ENCODE results near the gene MYO5A. TPM values are rescaled to one million over a fixed set of nuclear protein-coding genes. Genes with fewer than 3 reads are reported as not detected.

Gene MYO5A
- total RNA-seq, 4 donors from 2014 or later: 10.9 to 151 (median 17.0) TPM

GRCh38 chr15:52520421-52520820 lies 8.3 kb downstream of the MYO5A start:
- H3K4me3 ChIP-seq: no peak overlapping the region
- no peaks in the 10 kb centered on the region for H3K27me3 ChIP-seq
- no peak for DNase-seq
- no peaks in the 10 kb centered on the region for H3K9me3 ChIP-seq
- peaks cover 0 to 12% (median 2%) of the 10 kb centered on the region in 4 donors for H3K4me1 ChIP-seq
- H3K27ac ChIP-seq: no peak overlapping the region
- H3K36me3 ChIP-seq: no peaks in the 10 kb centered on the region
- intact Hi-C loops (cut with DNase I; ENCODE audit: low total_unique reads): no loop called here
- in situ Hi-C loops (cut with MboI; ENCODE audit: low pct_ligation_motif_present in 1 of 4, low pct_unique_long_range_greater_than_20kb in 1 of 4, low sequenced_read_pairs in 3 of 4): no loop called here
- no peak for TF ChIP-seq EP300 (IDR thresholded peaks at IDR 0.05; ENCODE audit: low read depth)
- TF ChIP-seq CTCF (IDR thresholded peaks at IDR 0.05): no peak
- no peak for TF ChIP-seq POLR2AphosphoS5 (IDR thresholded peaks at IDR 0.05)
- no peak for TF ChIP-seq POLR2A (IDR thresholded peaks at IDR 0.05)

GRCh38 chr15:52518487-52519371 lies 10.0 kb downstream of the MYO5A start:
- in situ Hi-C loops (cut with MboI; ENCODE audit: low pct_ligation_motif_present in 1 of 4, low pct_unique_long_range_greater_than_20kb in 1 of 4, low sequenced_read_pairs in 3 of 4) (no loop called here), intact Hi-C loops (cut with DNase I; ENCODE audit: low total_unique reads) (no loop called here)
- H3K36me3 ChIP-seq: no peaks in the 10 kb centered on the region
- H3K4me3 ChIP-seq: no peak overlapping the region
- H3K4me1 ChIP-seq: peaks cover 0 to 12% (median 2%) of the 10 kb centered on the region in 4 donors
- no peak overlapping the region for H3K27ac ChIP-seq
- no peak for DNase-seq
- 68 to 69% methylated on average over 8 of the region's 8 CpGs for WGBS, 2 donors (ENCODE audit: low coverage in 1 of 2)
- no peaks in the 10 kb centered on the region for H3K9me3 ChIP-seq
- no peaks in the 10 kb centered on the region for H3K27me3 ChIP-seq
- TF ChIP-seq POLR2AphosphoS5 (IDR thresholded peaks at IDR 0.05): no peak
- no peak for TF ChIP-seq EP300 (IDR thresholded peaks at IDR 0.05; ENCODE audit: low read depth)
- TF ChIP-seq POLR2A (IDR thresholded peaks at IDR 0.05): no peak
- TF ChIP-seq CTCF (IDR thresholded peaks at IDR 0.05): no peak

- no peaks in the 10 kb centered on the region for H3K36me3 ChIP-seq
- no peaks in the 10 kb centered on the region for H3K9me3 ChIP-seq
- H3K27me3 ChIP-seq: no peaks in the 10 kb centered on the region
- H3K4me3 ChIP-seq: no peak overlapping the region
- intact Hi-C loops (cut with DNase I; ENCODE audit: low total_unique reads) (no loop called here), in situ Hi-C loops (cut with MboI; ENCODE audit: low pct_ligation_motif_present in 1 of 4, low pct_unique_long_range_greater_than_20kb in 1 of 4, low sequenced_read_pairs in 3 of 4) (no loop called here)
- TF ChIP-seq POLR2AphosphoS5 (IDR thresholded peaks at IDR 0.05) (no peak), EP300 (IDR thresholded peaks at IDR 0.05; ENCODE audit: low read depth) (no peak), POLR2A (IDR thresholded peaks at IDR 0.05) (no peak), CTCF (IDR thresholded peaks at IDR 0.05) (no peak)
- no peak overlapping the region for H3K27ac ChIP-seq
- WGBS, 2 donors (ENCODE audit: low coverage in 1 of 2): 95% methylated on average over 1 of the region's 1 CpG; no CpG with 5 or more reads in 1 of the 2 donors
- no peak for DNase-seq
- peaks cover 0 to 12% (median 1%) of the 10 kb centered on the region in 4 donors for H3K4me1 ChIP-seq
Observed at GRCh38 chr15:52517014-52517413, 11.7 kb downstream of the MYO5A start.

GRCh38 chr15:52515343-52515742 lies 13.3 kb downstream of the MYO5A start:
- WGBS, 2 donors (ENCODE audit: low coverage in 1 of 2): 84 to 94% methylated on average over 2 of the region's 2 CpGs
- Histone ChIP-seq H3K4me3 (no peak overlapping the region), H3K27ac (no peak overlapping the region), H3K36me3 (no peaks in the 10 kb centered on the region), H3K4me1 (peaks cover 0 to 4% (median 0%) of the 10 kb centered on the region in 4 donors), H3K9me3 (no peaks in the 10 kb centered on the region), H3K27me3 (no peaks in the 10 kb centered on the region)
- intact Hi-C loops (cut with DNase I; ENCODE audit: low total_unique reads) (no loop called here), in situ Hi-C loops (cut with MboI; ENCODE audit: low pct_ligation_motif_present in 1 of 4, low pct_unique_long_range_greater_than_20kb in 1 of 4, low sequenced_read_pairs in 3 of 4) (no loop called here)
- TF ChIP-seq EP300 (IDR thresholded peaks at IDR 0.05; ENCODE audit: low read depth): no peak
- no peak for TF ChIP-seq POLR2A (IDR thresholded peaks at IDR 0.05)
- TF ChIP-seq CTCF (IDR thresholded peaks at IDR 0.05): no peak
- no peak for TF ChIP-seq POLR2AphosphoS5 (IDR thresholded peaks at IDR 0.05)
- no peak for DNase-seq

Measured in transverse colon (tissue), 4 donors.